T-helper 2 cell treated with Interferon-gamma antibody and Interleukin-4, amounts not matched to agents 5 μg/mL and 100 μg/mL, for 36 hours (primary cell): Measurements from ENCODE around the gene C3orf22.

Experiments used
- DNase-seq: peaks from one replicate; pipeline ENCODE4 v3.0.0; 2021; ENCODE audit warnings: low spot score
- H3K27ac Mint-ChIP-seq: one replicate; pipeline ENCODE4 v1.8.0; 2021; ENCODE audit warnings: mild to moderate bottlenecking, mixed read lengths
- H3K27me3 Mint-ChIP-seq: one replicate; pipeline ENCODE4 v1.8.0; 2021; ENCODE audit warnings: low read depth, mixed read lengths
- H3K36me3 Mint-ChIP-seq: one replicate; pipeline ENCODE4 v1.8.0; 2021; ENCODE audit warnings: low read depth, mixed read lengths
- H3K4me1 Mint-ChIP-seq: one replicate; pipeline ENCODE4 v1.8.0; 2021; ENCODE audit warnings: low read depth, mixed read lengths
- H3K4me3 Mint-ChIP-seq: one replicate; pipeline ENCODE4 v1.8.0; 2022; ENCODE audit warnings: mild to moderate bottlenecking, moderate library complexity, mixed read lengths
- H3K9me3 Mint-ChIP-seq: one replicate; pipeline ENCODE4 v1.8.0; 2021; ENCODE audit warnings: mixed read lengths

C3orf22 gene

GRCh38 chr3:126511291-126511690, 47.4 kb downstream of the C3orf22 start:
- Mint-ChIP-seq H3K9me3 (no peaks in the 10 kb centered on the region), H3K36me3 (no peaks in the 10 kb centered on the region), H3K4me1 (no peaks in the 10 kb centered on the region), H3K27ac (no peak overlapping the region), H3K4me3 (no peak overlapping the region), H3K27me3 (no peaks in the 10 kb centered on the region)
- no peak for DNase-seq

- no peaks in the 10 kb centered on the region for H3K36me3 Mint-ChIP-seq
- H3K27me3 Mint-ChIP-seq = no peaks in the 10 kb centered on the region
- H3K4me3 Mint-ChIP-seq = no peak overlapping the region
- H3K27ac Mint-ChIP-seq = no peak overlapping the region
- H3K4me1 Mint-ChIP-seq = no peaks in the 10 kb centered on the region
- no peaks in the 10 kb centered on the region for H3K9me3 Mint-ChIP-seq
- DNase-seq = no peak
Observed at GRCh38 chr3:126510308-126510910, 48.3 kb downstream of the C3orf22 start.

GRCh38 chr3:126509597-126510307, 49.0 kb downstream of the C3orf22 start:
- no peaks in the 10 kb centered on the region for H3K9me3 Mint-ChIP-seq

GRCh38 chr3:126508564-126508964, 50.2 kb downstream of the C3orf22 start:
- H3K27ac Mint-ChIP-seq = no peak overlapping the region
- no peaks in the 10 kb centered on the region for H3K27me3 Mint-ChIP-seq
- H3K4me1 Mint-ChIP-seq = no peaks in the 10 kb centered on the region

More at GRCh38 chr3:126509597-126510307, 49.0 kb downstream of the C3orf22 start:
- H3K27me3 Mint-ChIP-seq = no peaks in the 10 kb centered on the region
- no peak for DNase-seq
- H3K27ac Mint-ChIP-seq = no peak overlapping the region
- no peaks in the 10 kb centered on the region for H3K36me3 Mint-ChIP-seq
- H3K4me1 Mint-ChIP-seq = no peaks in the 10 kb centered on the region
- no peak overlapping the region for H3K4me3 Mint-ChIP-seq

GRCh38 chr3:126507886-126508285, 50.8 kb downstream of the C3orf22 start:
- H3K27ac Mint-ChIP-seq = no peak overlapping the region
- H3K36me3 Mint-ChIP-seq = no peaks in the 10 kb centered on the region
- no peak overlapping the region for H3K4me3 Mint-ChIP-seq
- H3K9me3 Mint-ChIP-seq = no peaks in the 10 kb centered on the region
- H3K27me3 Mint-ChIP-seq = no peaks in the 10 kb centered on the region
- no peak for DNase-seq
- no peaks in the 10 kb centered on the region for H3K4me1 Mint-ChIP-seq

More at GRCh38 chr3:126508564-126508964, 50.2 kb downstream of the C3orf22 start:
- DNase-seq = no peak
- Mint-ChIP-seq H3K4me3 (no peak overlapping the region), H3K9me3 (no peaks in the 10 kb centered on the region), H3K36me3 (no peaks in the 10 kb centered on the region)

GRCh38 chr3:126503701-126504100, 55.0 kb downstream of the C3orf22 start:
- Mint-ChIP-seq H3K27me3 (no peaks in the 10 kb centered on the region), H3K36me3 (no peaks in the 10 kb centered on the region), H3K4me3 (no peak overlapping the region), H3K27ac (no peak overlapping the region), H3K4me1 (no peaks in the 10 kb centered on the region), H3K9me3 (no peaks in the 10 kb centered on the region)
- DNase-seq = no peak

GRCh38 chr3:126502656-126503055, 56.1 kb downstream of the C3orf22 start:
- Mint-ChIP-seq H3K4me1 (no peaks in the 10 kb centered on the region), H3K9me3 (no peaks in the 10 kb centered on the region), H3K4me3 (no peak overlapping the region), H3K36me3 (no peaks in the 10 kb centered on the region), H3K27me3 (no peaks in the 10 kb centered on the region), H3K27ac (no peak overlapping the region)
- no peak for DNase-seq

GRCh38 chr3:126501736-126502135, 57.0 kb downstream of the C3orf22 start:
- H3K4me3 Mint-ChIP-seq = no peak overlapping the region
- H3K9me3 Mint-ChIP-seq = no peaks in the 10 kb centered on the region
- H3K4me1 Mint-ChIP-seq = peaks cover 4% of the 10 kb centered on the region
- no peak for DNase-seq
- H3K27me3 Mint-ChIP-seq = no peaks in the 10 kb centered on the region
- no peak overlapping the region for H3K27ac Mint-ChIP-seq
- H3K36me3 Mint-ChIP-seq = no peaks in the 10 kb centered on the region

- H3K27ac Mint-ChIP-seq = no peak overlapping the region
- H3K9me3 Mint-ChIP-seq = no peaks in the 10 kb centered on the region
- no peak for DNase-seq
- H3K27me3 Mint-ChIP-seq = no peaks in the 10 kb centered on the region
- peaks cover 4% of the 10 kb centered on the region for H3K4me1 Mint-ChIP-seq
- H3K4me3 Mint-ChIP-seq = no peak overlapping the region
- H3K36me3 Mint-ChIP-seq = no peaks in the 10 kb centered on the region
Observed at GRCh38 chr3:126501054-126501453, 57.7 kb downstream of the C3orf22 start.

GRCh38 chr3:126500016-126500415, 58.7 kb downstream of the C3orf22 start:
- Mint-ChIP-seq H3K27ac (no peak overlapping the region), H3K36me3 (no peaks in the 10 kb centered on the region), H3K27me3 (no peaks in the 10 kb centered on the region), H3K4me3 (no peak overlapping the region), H3K9me3 (no peaks in the 10 kb centered on the region), H3K4me1 (peaks cover 4% of the 10 kb centered on the region)
- DNase-seq = no peak
